Liver (tissue), 4 donors: ENCODE measurements around the gene ADAR. TPM values are rescaled to one million over a fixed set of nuclear protein-coding genes. Genes with fewer than 3 reads are reported as not detected.

Experiments
- polyA plus RNA-seq, 2 donors: library from polyadenylated mRNA; stranded (reverse) in 1 of 2; unstranded in 1 of 2; fragments of 200-250 nt in 1 of 2; fragments of >200 nt in 1 of 2; fragmentation: Nextera tagmentation in 1 of 2; extraction: Ambion mirVana in 1 of 2; gene quantifications; one replicate each; pipeline versions ENCODE4 v1.2.1 to v1.2.3, GENCODE V29; 2013 to 2015
- total RNA-seq, 2 donors: library from RNA; depleted of rRNA; stranded (reverse); fragments of >200 nt; gene quantifications; one replicate each; pipeline ENCODE4 v1.2.3, GENCODE V29; 2014
- donor health status: healthy.
- donor health status: healthy.
- donor health status: healthy.

ADAR gene
- total and polyA plus RNA-seq, 4 donors: 39.3 to 76.1 (median 51.1) TPM

Other genes starting within 250 kb of the ADAR start
- 10 to 100 TPM; 47.0 to 67.6 TPM for gene IL6R, start 202.8 kb downstream of the ADAR start, total RNA-seq
- 10 to 100 TPM; 18.8 to 23.6 TPM for gene IL6R, start 202.8 kb downstream of the ADAR start, polyA plus RNA-seq
- 1 to 10 TPM in 1 of 2 donors, under 1 TPM in 1; 0.23 to 1.5 TPM for gene TDRD10, start 106.0 kb downstream of the ADAR start, total RNA-seq
- under 1 TPM; 0.58 to 0.97 TPM for gene TDRD10, start 106.0 kb downstream of the ADAR start, polyA plus RNA-seq
- gene SHE, start 105.8 kb downstream of the ADAR start, total RNA-seq: 1 to 10 TPM; 5.9 to 7.5 TPM
- gene SHE, start 105.8 kb downstream of the ADAR start, polyA plus RNA-seq: 1 to 10 TPM; 3.1 to 3.5 TPM
- gene UBE2Q1, start 49.5 kb downstream of the ADAR start, total RNA-seq: 10 to 100 TPM in 1 of 2 donors, 1 to 10 TPM in 1; 8.2 to 18.7 TPM
- gene UBE2Q1, start 49.5 kb downstream of the ADAR start, polyA plus RNA-seq: 10 to 100 TPM in 1 of 2 donors, 1 to 10 TPM in 1; 9.8 to 22.0 TPM
- under 1 TPM in 1 of 2 donors, not detected in 1; under 0.01 TPM for gene CHRNB2, start 40.4 kb downstream of the ADAR start, total RNA-seq
- under 1 TPM; 0.01 to 0.06 TPM for gene CHRNB2, start 40.4 kb downstream of the ADAR start, polyA plus RNA-seq